Transverse colon (tissue), 3 donors: ENCODE data around the gene HHIPL1.

Source experiments
- POLR2A ChIP-seq: fragments of 450-650 bp; IDR thresholded peaks from one replicate; pipeline ENCODE4 v1.6.1; 2016; ENCODE audit warnings: antibody characterized with exemption, mild to moderate bottlenecking, moderate library complexity
- POLR2AphosphoS5 ChIP-seq, 3 donors: sonication (generic); formaldehyde crosslinking; IDR thresholded peaks; one replicate each; pipeline ENCODE4 v1.6.1; 2016; ENCODE audit warnings: antibody characterized with exemption in 3 of 3

GRCh38 chr14:99650189-99650588 lies 5.3 kb downstream of the HHIPL1 start:
- TF ChIP-seq POLR2A, result no peak
- no peak for TF ChIP-seq POLR2AphosphoS5 (IDR thresholded peaks at IDR 0.05)
